ENCODE data around the gene DKK3.

DKK3 gene

DNA sequence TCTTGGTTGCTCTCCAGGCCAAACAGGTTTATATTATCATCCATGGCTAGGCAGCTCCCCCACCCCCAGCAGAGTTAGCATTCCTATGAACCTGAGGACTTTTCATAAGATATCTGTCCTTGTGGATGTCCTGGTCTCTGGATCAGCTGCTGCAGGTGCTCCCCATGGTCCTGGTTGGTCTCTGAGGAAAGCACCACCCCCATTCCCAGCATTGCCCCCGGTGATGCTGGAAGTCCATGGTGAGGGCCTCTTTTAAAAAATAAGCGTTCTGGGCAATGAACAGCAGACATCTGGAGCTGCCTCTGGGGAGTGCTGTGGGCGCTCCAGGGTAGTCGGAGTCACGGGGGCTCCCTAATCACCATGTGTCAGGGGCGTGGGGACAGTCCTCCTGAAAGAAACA lies 26.6 kb downstream of the DKK3 start:
- DNase-seq (ENCODE audit: low read depth in 3 of 3), result no peak

DNA sequence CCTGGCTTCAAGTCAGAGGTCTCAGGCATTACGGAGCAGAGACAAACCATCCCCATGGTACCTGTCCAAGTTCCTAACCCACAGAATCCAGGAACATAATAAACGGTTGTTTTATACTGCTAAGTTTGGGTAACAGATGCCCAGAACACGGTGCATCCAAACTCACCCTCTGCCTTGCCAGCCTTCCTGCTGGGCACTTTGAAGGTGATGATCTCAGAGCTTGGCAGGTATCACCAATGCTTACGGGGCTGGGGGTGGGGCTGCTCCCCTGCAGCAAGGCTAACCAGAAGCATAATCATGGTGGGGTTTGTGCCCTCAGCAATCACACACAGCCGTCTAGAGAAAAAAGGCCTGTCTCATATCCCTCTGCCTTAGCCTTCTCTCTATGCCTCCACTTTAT lies 27.1 kb downstream of the DKK3 start:
- no peak for DNase-seq (ENCODE audit: low read depth in 3 of 3)

DNA sequence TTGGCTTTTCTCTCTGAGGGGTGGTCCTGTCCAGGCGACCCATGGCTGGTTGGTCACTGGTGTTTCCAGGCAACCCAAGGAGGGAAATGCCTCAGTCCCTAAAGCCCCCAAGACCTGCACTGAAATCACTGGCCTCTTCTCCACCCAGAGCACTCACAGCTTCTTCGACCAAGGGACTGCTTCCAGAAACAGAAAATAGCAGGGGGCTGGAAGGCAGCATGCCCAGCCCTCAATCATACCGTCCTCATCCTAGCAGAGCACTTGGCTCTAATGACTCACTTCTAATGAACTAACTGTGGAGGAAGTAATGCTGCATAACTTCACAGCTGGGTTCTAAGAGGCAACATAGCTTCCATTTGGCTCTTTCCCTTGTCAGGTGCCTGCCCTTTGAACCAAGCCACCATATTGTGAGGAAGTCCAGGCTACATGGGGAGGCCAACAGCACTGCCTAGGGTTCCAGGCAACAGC lies 27.6 kb downstream of the DKK3 start:
- no peak for DNase-seq (ENCODE audit: low read depth in 3 of 3)

DNA sequence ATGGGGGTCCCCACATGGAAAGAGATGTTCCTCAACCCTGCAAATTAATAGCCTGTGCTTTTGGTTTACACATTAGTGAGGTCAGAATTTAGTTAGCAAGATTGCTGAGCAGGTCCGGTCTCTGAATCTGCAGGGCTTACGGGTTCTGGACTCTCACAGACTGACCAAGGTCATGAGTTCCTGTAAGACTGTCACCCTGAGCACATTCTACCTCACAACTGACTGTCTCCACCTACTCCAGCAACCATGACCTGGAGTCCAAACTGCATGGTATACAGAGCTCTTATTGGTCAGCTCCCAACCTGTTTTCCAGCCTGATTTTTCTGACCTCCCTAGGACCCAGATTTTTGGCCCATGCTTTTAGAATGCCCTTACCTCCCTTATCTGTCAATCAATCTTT lies 28.2 kb downstream of the DKK3 start:
- no peak for DNase-seq (ENCODE audit: low read depth in 3 of 3)

DNA sequence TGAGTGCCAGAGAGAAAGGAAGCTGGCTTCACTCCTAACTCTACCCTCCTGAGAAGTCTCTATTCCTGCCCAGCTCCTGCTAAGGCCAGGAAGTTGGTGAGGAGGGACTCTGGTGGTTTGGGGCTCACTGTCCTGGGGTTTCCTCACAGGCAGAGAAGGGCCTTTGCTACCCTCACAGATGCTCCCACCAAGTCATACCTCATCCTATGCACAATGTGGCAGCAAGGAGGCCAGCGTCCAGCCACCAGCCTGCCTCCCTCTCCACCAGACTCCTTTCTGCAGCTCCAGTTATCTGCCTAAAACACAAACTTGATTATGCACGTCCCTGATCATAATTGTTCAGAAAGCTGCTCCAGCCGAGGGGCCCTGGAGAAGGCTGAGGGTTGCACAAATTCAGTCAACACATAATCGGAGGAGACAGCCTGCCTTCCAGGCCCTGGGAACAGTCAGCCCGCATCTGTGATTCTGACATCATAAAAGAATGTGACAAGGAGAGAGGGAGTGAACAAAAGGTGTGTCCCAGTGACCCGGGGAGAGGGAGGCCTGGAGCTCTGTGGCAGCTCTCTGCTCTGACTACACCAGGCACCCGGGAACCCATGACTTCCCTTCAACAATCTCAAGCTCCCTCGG lies 28.8 kb downstream of the DKK3 start:
- DNase-seq (ENCODE audit: low read depth in 3 of 3), result no peak

DNA sequence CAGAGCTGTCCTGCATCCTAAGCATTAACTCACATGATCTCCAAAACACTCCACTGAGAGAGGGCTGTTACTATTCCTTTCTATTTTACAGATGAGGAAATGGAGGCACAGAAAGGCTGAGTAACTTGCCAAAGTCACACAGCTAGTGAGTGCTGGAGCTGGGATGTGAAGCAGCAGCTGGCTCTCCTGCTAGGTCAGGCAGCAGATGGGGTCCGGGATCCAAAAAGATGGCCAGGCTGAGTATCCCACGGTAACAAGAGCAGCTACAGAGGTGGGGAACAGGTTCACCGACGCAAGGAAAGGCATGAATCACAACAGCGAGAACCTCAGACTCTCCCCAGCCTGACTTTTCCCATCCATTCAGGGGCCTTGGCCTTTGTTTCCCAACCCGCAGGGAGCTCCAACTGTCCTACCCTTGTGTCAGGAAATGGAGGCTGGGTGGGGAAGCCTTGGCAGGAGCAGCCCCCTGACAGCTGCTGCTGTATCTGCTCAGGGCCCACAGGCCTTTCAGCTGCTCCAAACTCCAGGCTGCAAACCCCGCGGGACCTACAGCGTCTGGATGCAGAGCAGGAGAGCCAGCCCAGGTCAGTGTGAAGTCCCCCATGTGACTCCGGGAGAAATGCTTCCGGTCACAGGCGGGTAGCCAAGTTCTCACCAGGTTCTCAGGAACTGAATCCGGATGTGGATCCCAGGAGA lies 29.5 kb downstream of the DKK3 start:
- DNase-seq (ENCODE audit: low read depth in 3 of 3), result no peak

DNA sequence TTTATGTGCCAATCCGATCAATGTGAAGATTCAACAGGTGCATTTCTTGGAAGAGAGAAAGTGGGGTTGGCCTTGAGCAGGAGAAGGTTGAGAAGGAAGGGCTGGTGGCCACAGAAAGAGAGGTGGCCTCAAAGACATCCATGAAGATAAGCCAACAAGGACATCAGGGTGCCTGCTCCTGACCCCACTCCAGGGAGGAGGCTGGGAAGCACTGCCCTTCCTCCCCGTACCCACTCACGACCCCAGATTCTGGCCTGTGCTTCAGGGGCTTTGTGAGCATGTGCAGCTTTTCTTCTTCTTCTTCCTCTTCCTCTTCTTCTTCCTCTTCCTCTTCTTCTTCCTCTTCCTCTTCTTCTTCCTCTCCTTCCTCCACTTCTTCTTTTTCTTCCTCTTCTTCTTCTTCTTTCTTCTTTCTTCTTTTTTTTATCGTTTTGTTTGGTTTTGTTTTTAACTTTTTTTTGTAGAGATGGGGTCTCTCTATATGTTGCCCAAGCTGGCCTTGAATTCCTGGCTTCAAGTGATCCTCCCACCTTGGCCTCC lies 30.3 kb downstream of the DKK3 start:
- no peak for DNase-seq (ENCODE audit: low read depth in 3 of 3)

DNA sequence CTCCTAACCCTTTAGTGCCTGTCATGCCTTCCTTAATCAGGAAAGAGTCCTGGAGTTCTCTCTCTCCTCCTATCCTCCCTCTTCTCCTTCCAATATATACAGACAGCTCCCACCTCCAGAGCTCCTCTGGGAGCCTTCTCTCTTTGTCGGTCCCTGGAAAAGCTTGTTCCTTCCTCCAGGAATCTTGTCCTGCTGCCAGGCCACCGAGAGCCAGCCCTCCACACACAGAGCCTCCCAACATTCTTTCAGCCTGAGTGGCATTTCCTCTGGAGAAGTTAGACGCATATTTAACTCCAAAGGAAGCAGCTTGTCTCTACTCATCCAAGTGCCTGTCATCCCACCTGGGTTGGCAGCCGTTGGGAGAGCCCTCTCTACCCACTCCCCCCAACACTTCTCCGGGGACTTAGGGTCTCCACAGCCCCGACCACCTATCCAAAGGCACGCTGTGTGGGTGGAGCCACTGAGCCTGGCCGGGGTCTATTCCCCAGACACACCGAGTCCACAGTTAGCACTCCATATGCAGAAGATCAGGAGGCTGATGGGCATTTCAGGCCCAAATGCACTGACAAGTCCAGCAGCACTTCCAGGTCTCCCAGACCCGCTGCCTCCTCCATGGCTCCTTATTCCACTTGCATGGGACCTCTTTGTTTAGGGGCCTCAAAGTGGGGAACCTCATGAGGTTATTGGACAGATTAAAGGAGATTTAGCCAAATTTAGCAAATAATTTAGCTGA lies 31.1 kb downstream of the DKK3 start:
- DNase-seq (ENCODE audit: low read depth in 3 of 3), result no peak

DNA sequence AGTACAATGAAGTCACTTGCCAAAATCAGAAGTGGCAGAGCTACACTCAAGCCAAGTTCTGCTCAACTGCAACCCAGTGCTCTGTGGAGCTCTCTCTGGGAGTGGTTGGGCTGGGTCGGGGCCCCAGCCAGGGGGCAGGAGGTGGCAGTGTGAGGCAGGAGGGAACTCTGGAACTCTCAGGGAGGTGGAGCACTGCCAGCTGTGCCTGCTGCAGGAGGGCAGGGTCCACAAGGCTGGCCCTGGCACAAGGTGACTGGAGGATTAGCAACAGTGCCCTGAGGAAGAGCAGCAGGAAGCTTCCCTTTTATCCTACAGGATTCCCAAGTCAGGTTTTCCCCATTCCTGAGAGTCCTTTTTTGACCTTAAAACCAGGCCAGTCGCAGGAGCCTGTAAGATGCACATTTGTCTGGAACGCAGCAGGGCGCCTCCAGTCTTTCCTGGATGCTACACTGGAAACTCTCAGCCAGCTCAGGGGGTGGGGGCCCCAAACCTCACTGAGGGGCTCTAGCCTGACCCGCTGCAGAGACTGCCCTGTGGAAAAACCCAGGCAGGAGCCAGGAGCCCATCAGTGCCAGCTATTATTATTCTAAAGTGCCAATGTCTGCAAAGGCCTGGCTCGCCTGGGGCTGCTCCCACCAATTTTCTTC lies 31.8 kb downstream of the DKK3 start:
- DNase-seq (ENCODE audit: low read depth in 3 of 3), result no peak

DNA sequence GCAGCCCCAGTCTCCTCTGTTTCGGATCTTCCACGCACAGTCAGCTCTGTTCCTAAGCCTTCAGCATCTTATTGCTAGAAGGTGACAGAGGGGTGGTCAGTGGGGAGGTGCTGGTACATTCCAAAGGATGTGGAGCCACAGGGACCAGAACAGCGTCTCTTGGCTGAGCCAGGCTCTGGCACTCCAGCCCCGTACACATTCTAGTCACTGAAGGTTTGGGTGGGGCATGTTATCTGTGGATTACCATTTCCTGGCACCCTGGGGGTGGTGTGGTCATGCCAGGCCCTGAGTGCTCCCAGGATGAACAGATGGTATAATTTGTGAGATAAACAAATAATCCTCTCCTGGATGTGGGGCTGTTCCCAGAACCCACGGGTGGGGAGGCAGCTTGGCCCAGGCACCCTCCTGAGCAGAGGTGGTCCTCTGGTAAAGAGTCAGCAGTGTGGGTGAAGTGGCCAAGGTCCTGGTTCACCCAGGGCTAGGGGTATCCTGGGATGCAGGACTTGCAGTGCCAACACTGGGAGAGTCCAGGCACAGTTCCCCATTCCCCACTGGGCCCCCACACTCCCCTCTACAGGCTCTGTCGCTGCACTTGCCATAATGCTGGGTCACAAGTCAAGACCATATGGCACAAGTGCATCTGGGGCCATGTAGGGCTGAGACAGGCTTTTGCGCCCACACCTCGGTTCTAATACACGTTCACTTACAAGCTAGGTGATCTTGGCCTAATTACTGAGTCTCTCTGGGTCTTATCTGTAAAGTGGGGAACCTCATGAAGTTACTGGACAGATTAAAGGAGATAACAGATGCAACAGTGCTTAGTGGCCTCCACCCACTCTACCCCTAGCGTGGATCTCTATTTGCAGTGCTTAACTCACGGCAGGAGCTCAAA lies 33.0 kb downstream of the DKK3 start:
- no peak for DNase-seq (ENCODE audit: low read depth in 3 of 3)

DNA sequence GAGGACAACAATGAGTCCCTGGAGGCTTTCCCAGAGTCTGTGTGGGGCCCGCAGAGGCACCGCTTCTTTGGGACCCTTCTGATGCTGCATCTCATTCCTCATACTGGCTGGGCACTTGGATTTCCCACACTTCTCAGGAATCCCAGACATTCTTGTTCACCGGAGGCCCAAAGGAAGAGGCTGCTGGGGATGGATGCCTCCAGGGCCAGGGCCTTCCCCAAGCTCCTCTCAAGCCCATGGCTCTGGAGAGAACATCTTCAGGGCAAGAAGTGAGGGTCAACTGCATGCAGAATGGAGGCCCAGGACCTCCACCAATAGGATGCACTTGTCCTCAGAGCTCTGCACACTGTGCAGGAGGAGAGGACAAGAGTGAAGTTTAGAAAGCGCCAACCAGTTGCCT lies 34.6 kb downstream of the DKK3 start:
- DNase-seq (ENCODE audit: low read depth in 3 of 3), result no peak

DNA sequence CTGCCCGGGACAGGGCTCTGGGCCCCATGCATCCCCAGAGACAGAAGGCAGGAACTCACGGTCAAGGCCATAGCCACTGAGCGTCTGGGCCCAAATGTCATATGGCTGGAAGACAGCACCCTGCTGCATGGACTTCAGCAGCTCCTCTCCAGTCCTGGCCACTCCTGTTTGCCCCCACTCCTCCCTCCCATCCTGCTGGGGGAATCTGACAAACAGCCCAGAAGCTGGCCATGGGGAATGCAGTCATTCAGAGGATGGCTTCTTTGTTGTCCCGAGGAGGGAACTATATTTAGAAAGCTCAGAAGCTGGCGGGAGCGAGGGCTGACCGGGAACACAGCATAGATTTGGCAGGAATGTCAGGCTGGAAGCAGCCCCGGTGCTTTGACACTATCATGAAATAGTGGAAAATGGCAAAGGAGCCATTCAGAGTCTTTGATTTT lies 35.0 kb downstream of the DKK3 start:
- DNase-seq (ENCODE audit: low read depth in 3 of 3), result no peak

DNA sequence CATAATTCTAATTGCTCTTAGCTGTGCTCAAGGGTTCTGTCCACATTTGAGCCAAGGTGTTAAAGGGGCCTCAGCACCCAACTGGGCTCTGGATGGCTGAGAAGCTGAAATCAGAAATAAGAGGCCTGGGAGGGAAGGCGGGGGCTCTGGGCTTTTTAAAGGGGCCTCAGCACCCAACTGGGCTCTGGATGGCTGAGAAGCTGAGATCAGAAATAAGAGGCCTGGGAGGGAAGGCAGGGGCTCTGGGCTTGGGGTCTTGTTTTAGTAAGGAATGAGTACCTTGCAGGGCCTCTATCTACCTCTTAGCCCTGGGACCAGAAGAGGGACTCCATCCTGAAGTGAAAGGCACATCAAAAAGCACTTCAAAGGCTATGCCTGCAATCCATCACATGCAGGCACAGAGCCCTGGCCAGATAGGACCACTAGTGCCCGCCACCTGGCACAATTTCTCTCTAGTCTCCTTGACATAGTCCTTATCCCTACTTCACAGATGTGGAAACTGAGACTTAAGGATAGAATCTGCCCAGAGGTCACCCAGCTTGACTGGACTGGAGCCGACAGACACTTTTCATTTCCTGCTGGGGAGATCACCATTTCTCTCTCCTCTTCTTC lies 35.6 kb downstream of the DKK3 start:
- DNase-seq (ENCODE audit: low read depth in 3 of 3), result no peak

DNA sequence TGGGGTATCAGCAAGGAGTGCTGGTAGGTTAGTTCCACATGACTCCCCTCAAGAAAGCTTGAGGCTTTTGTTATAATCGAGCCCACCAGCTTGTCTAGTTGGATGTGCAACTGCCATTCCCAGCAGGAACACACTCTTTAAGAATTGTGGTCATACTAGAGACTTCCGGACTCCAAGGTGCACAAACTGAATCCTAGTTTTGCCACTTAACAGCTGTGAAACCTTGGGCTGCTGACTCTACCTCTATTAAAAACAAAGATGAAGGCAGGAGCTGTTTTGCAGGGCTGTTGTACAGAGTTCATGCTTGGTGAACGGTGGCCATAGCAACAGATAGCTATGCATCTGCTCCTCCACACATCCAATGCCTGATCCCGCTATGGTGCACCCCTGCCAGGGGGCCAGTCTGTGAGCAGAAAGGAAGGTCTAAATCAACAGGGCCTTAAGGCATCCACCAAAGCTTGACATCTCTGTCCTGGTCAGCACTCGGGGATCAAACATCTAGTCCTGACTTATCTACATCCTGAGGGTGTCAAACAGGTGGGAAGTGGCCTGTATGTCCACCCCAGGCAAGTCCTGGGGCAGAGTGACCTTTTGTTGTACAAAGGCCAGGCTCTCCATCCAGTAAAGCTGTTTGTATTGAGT lies 36.4 kb downstream of the DKK3 start:
- no peak for DNase-seq (ENCODE audit: low read depth in 3 of 3)

DNA sequence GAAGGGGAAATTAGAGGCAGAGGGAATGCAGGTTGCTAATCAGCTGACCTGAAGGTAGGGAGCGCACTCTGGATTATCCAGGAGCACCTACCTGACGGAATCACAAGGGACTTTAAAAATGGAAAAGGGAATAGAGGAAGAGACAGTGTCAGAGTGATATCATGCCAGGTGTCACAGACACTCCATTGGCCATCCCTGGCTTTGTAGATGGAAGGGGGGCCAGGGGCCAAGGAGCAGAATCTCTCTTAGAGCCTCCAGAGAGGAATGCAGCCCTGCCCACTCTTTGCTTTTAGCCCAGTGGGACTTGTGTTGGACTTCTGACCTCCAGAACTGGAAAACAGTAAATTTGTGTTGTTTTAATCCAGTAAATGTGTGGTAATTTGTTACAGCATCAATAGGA lies 37.9 kb downstream of the DKK3 start:
- DNase-seq (ENCODE audit: low read depth in 3 of 3), result no peak

DNA sequence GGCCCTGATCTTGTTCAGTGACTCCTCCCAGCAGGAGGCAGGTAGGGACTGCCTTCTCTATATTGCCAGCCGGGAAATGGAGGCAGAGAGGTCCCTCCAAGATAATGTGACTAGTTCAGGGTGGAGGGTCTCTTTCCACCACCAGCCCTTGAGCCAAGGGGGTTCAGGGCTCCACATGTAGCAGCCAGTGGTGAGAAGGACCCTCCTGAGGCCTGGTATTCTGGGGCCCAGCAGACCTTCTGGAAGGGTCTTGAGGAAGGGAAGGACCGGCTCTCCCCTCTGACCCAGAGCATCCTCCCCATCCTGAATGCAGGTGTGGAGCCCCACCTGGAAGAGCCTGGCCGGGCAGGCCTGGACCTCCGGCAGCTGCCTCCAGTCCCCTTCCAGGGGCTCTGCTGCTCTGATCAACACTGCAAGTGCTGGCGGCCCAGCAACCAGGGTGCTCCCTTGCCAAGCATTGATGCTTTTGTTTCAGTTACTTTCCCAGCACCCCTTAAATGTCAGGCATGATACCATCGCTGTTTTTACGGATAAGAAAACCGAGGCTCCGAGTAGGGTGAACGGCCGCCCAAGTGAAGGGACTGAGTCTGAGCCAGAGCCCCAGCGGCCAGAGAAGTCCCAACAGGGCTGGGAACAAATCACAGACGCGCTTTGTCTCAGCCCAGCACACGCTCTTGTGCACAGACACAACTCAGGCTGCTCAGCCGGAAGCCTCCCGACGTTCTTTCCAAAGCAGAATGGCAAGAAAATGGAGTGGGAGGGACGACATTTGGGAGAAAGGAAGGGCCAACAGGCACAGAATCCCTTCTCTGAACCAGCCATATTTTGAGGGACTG lies 38.8 kb downstream of the DKK3 start:
- DNase-seq (ENCODE audit: low read depth in 3 of 3), result no peak

DNA sequence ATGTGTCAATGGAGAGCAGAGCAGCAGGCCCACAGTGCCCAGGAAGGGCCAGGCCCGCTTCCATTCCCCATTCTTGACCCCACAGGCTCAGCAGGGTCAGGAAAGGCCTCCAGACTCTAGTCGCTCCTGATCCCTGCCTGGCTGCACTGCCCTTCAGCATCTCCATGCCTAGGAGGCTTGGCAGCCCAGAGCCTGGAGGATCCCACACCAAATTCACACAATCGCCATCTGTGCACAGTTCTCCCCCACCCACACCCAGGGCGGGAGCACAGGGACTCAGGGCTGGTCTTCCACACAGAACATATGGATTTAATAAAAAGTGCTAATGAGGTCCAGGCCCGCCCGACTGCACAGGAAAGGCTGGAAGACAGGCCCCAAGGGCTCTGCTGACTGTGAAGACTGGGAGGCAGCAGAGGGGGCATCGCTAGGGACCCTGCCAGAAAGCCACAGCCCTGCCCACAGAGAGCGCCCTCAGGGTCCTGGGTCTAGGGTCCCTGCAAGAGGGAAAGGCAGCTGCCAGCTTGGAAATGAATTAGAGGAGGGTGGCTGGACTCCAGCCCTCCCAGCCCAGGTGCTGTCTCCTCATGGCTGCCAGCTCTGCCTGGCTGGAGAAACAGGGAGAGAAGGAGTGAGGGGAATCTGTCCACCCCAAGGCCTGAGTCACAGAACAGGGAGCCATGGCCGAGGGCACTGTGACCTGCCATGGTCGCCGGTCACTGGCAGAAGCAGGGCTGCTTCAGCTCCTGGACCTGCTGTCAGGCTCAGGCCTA lies 39.7 kb downstream of the DKK3 start:
- DNase-seq (ENCODE audit: low read depth in 3 of 3), result no peak

DNA sequence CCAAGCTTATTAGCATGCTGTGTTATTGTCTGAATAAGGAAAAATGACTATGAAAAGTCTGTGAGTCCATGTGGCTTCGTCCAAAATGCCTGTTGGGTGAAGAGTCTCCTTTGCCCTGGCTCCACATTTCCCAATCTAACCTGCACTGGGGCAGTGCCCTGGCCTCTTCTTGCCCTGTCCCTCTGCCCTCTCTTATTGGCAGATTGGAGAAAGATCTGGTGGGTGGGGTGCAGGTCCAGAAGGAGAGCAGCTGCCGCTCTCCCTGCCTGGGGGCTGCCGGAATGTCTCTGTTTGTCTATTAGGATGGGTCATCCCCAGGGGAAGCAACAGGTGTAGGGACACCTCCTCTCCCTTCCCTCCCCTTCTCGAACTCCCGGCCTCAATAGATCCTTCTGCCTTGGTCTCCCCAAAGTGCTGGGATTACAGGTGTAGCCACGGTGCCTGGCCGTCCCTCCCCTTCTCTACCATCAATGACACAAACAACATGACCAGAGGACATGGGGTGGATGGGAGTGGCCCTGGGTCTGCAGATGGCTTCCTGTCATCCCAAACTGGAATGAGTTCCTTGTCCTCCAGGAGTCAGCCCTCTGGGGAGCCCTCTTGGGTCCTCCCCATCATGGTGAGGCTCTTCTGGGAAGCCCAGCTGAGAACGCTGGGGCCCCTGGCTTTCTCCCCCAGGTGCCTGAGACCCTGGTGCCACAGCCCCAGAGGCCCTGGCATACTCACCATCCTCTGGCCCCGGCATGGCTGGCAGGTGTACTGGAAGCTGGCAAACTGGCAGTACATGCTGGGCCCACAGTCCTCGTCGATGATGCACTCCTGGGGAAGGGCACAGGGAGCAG lies 40.5 kb downstream of the DKK3 start:
- DNase-seq (ENCODE audit: low read depth in 3 of 3), result no peak
